Astrocyte of the cerebellum (primary cell): Measurements from ENCODE around the gene VASN.

Experiments
- DNase-seq: peaks from one replicate; pipeline ENCODE4 v3.0.0-alpha.2; 2011; ENCODE audit warnings: low read depth
- H3K4me3 ChIP-seq: 2 replicates; pipeline ENCODE4 v1.5.1; 2011; ENCODE audit warnings: mild to moderate bottlenecking, low read depth, low read length, moderate library complexity
- in situ Hi-C: cut with HindIII; loops from 2 replicates; pipeline ENCODE4 v1.10.0; 2017; ENCODE audit warnings: low sequenced_read_pairs
- TF ChIP-seq, protein P1 (sequence below): IDR thresholded peaks from 2 replicates; pipeline ENCODE4 v1.5.1; 2012; ENCODE audit warnings: low read length, low read depth, moderate library complexity, mild to moderate bottlenecking; ENCODE audit errors: missing control alignments

The VASN gene

DNA sequence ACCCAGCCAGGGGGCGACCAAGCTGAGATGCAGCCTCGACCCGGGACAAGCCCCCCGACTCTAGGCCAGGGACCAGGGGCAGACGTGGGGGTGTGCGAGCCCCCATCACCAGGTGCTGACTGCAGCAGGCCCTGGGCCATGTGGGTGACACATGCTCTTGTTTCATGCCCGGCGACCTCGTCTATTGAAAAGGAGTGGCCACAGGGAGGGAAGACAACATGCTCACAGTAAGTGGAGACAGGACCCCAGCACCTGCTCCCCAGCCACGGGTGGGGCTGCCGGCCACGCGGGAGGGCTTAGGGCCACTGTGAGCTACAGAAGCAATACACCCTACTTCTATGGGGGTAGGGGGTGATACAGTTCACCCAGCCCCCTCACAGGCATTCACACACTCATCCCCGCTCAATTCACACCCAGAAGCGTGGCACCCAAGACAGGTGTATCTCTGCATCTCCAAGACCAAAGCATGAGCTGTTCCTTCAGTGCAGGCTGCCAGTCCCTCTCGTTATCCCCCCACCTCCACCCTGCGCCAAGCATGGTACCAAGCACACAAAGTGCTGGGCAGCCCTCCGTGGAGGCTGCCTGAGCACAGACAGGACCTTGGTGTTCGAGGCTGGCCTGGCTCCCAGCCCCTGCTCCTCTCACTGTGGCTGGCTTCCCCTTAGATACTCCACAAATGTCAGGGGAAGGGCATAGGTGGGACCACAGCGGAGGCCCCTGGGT lies 13.6 kb downstream of the VASN start:
- TF ChIP-seq, protein P1, sequence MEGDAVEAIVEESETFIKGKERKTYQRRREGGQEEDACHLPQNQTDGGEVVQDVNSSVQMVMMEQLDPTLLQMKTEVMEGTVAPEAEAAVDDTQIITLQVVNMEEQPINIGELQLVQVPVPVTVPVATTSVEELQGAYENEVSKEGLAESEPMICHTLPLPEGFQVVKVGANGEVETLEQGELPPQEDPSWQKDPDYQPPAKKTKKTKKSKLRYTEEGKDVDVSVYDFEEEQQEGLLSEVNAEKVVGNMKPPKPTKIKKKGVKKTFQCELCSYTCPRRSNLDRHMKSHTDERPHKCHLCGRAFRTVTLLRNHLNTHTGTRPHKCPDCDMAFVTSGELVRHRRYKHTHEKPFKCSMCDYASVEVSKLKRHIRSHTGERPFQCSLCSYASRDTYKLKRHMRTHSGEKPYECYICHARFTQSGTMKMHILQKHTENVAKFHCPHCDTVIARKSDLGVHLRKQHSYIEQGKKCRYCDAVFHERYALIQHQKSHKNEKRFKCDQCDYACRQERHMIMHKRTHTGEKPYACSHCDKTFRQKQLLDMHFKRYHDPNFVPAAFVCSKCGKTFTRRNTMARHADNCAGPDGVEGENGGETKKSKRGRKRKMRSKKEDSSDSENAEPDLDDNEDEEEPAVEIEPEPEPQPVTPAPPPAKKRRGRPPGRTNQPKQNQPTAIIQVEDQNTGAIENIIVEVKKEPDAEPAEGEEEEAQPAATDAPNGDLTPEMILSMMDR = no peak
- no peak for DNase-seq
- in situ Hi-C loops = no loop called here
- H3K4me3 ChIP-seq = no peak overlapping the region

DNA sequence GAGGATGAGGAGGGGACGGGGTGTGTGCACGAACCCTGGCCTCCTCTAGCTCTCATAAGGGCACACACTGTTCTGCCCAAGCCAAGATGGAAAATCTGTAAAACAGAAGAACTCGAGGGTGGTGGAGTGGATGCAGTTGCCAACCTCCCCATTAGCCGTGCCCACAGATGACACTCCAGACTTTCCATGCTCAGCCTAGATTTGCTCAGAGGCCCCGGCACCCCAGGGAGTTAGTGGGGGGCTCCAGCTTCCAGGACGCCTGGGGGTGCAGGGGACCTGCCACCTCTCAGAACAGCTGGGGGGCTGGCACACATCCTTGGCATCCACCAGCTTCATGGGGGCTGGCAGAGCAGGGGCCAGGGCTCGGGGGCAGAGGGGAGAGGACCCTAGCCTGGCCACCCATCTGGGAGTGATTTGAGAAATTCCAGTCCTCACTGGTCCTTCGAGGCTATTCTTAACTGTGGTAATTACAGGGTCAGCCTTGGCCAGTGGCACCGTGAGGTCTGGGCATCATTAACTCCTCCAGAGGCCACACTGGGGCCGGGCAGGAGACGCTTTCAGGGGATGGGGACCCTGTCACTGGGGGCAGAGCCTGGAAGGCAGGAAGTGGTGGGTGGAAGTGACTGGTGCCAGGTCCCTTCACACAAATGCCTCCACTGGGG lies 14.3 kb downstream of the VASN start:
- in situ Hi-C loops = no loop called here
- TF ChIP-seq, protein P1 = no peak
- DNase-seq = no peak
- H3K4me3 ChIP-seq = no peak overlapping the region

DNA sequence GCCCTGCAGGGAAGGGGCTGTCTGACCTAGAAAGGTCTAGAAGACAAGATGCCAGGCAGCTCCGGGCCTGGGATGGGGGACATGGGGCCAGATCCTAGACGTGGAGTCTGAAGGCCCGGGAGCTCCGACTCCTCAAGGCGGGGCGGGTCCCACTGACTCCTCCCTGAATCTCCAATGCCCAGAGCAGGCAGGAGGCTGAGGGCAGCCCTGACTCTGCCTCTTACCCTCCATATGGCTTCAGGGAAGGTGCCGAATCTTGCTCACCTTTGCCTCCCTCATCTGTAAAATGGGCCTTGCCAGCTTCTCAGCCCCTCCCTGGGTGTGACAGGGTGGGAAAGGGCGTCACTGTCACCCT lies 14.8 kb downstream of the VASN start:
- no peak for DNase-seq
- in situ Hi-C loops = no loop called here
- H3K4me3 ChIP-seq = no peak overlapping the region
- TF ChIP-seq, protein P1 = no peak

DNA sequence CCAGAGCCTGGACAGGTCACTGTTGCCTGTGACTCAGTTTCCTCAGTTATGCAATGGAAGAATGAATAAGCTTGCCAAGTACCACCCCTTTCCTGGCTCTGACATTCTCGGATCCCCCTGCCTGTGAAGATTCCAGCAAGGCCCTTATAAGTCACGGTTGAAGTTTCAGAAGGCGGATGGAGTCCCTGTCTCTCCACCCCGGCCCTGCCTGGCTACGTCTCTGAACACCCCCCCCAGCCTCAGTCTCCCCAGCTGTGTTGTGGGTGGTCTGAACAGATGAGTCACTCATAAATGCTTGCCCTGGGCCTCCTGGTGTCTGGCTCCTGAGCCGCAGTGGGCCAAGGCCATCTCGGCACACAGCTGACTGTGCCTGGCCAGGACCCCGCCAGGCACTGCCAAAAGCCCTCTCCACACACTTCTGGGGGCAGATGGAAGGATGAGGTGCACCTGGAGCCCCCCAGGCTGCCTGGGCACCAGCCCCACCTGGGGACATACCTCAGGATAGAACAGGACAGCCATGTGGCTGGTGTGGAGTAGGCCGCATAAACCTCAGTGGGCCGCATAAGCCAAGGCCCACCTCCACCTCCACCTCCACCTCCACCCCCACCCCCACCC lies 15.4 kb downstream of the VASN start:
- TF ChIP-seq, protein P1 = no peak
- in situ Hi-C loops = no loop called here
- H3K4me3 ChIP-seq = no peak overlapping the region
- no peak for DNase-seq

DNA sequence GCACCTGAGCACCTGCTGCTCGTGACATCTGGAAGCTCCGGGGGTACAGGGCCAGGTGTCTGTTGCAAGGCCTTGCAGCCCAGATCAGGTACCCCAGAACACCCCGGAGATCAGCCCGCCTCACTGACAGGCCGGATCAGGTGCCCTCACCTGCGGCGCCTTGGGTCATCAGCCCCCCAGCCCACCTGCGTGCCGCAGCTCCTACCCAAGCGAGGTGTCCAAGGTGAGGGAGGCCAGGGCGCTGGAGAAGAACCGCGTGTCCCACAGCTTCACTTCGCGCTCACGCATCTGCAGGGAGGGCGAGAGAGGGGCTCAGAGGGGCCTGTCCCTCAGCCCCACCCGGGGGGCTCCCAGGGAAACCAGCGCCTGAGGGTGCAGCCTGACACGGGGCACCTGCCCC lies 16.1 kb downstream of the VASN start:
- no peak for DNase-seq
- TF ChIP-seq, protein P1 = no peak
- in situ Hi-C loops = no loop called here
- no peak overlapping the region for H3K4me3 ChIP-seq

DNA sequence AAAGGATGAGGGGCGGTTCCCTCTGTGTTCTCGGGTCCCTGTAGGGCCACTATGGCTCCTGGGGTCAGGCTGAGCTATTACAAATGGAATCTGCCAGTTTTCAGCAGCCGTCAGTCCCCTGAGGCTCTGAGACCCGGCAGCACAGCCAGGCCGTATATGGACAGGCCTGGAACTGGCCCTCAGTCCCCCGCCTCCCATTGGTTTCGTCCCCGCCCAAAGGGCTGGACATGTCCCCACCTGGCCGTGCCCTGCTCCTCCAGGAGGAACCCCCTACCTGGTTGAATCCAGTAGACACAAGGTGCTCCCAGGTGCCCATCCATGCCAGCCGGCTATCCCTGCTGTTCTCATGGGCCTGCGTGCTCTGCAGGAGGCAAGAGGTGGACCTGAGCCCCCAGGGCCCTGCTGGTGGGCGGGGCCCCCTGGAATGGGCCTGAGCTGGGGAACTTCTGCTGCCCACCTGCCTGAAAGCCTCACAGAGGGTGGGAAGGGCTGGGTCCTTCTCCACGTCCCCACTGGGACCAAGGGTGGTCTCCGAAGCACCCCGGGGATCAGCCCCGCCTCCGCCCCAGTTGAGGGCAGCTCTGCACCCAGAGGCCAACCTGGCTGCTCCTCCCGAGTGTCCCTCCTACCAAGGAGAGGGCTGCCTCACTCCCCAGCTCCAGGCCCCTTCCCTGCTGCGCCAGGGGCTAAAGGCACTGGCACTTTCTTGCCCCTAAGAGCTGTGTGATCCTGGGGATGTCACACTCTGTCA lies 16.8 kb downstream of the VASN start:
- in situ Hi-C loops = no loop called here
- H3K4me3 ChIP-seq = no peak overlapping the region
- no peak for DNase-seq
- TF ChIP-seq, protein P1 = no peak
